Loucy (cell line): Measurements from ENCODE around the gene BHLHE23.

Experiments
- CTCF ChIP-seq: fragments of 200-600 bp; sonication (generic); conservative IDR thresholded peaks from 2 replicates; pipeline ENCODE4 v1.5.1; 2014; ENCODE audit warnings: mild to moderate bottlenecking, antibody characterized with exemption, low read length
- EZH2phosphoT487 ChIP-seq: fragments of 200-600 bp; IDR thresholded peaks from 2 replicates; pipeline ENCODE4 v1.6.1; 2018; ENCODE audit warnings: antibody characterized with exemption, mild to moderate bottlenecking, moderate library complexity, borderline replicate concordance

DNA sequence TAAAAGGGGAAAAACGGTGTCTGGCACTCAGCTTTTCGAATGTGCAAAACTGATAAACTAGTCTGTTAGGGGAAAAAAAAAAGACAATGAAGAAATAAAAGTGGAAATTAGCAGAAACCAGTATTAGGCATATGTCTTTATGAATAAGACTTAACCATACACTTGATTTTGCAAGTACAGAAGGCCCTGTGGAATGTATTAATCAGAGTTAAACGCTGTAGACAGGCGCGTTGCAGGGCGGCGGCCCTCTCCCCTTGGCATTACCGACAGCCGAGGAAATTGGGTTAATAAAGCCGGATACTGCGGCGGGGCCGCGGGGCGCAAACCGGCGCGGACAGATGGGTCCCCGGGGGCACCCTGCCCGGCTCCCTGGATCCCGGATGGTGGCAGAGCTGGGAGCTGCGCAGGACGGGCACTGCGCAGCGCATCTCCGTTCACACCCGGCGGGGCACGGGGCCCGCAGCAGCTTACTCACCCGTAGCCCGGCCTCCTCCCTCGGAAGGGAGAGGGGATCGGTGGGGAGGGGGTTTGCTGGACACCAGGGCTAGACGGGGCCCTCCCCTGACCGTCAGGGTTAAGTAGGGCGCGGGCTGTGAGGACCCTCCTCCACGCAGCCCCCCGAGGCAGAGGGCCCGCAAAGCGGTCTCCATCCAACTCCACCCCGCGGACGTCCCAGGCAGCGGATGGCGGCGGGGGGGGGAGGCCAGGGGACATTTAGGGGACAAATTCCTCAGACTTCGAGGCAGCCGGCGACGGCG, 2.0 kb downstream of the BHLHE23 start:
- TF ChIP-seq EZH2phosphoT487 (no peak), CTCF (no peak)
